Osteoblast (primary cell): Measurements from ENCODE around the gene ACSL6. TPM values are rescaled to one million over a fixed set of nuclear protein-coding genes. Genes with fewer than 3 reads are reported as not detected.

Experiments used
- DNase-seq: peaks from one replicate; pipeline ENCODE4 v3.0.0; 2011; ENCODE audit warnings: low spot score, mixed read lengths; ENCODE audit not compliant: insufficient read length; ENCODE audit errors: missing footprints
- H2AFZ ChIP-seq: 2 replicates; pipeline ENCODE4 v1.6.0; 2011; ENCODE audit warnings: mild to moderate bottlenecking, low read length
- H3K27ac ChIP-seq: 2 replicates; pipeline ENCODE4 v1.5.1; 2011; ENCODE audit warnings: mild to moderate bottlenecking, low read depth, low read length, moderate library complexity
- H3K27me3 ChIP-seq: 2 replicates; pipeline ENCODE4 v1.6.0; 2012; ENCODE audit warnings: mild to moderate bottlenecking, control low read depth, inconsistent platforms, low read length, moderate library complexity; ENCODE audit not compliant: insufficient read depth
- H3K36me3 ChIP-seq: 2 replicates; pipeline ENCODE4 v1.5.1; 2011; ENCODE audit warnings: mild to moderate bottlenecking, low read length, control low read depth, moderate library complexity; ENCODE audit not compliant: insufficient read depth
- H3K4me1 ChIP-seq: 2 replicates; pipeline ENCODE4 v1.5.1; 2011; ENCODE audit warnings: mild to moderate bottlenecking, low read length, control low read depth, moderate library complexity; ENCODE audit not compliant: insufficient read depth
- H3K4me2 ChIP-seq: 2 replicates; pipeline ENCODE4 v1.6.0; 2011; ENCODE audit warnings: mild to moderate bottlenecking, low read length; ENCODE audit not compliant: insufficient read depth
- H3K4me3 ChIP-seq: fragments of 200-600 bp; sonication (generic); 3 replicates; pipeline ENCODE4 v1.5.1; 2012; ENCODE audit warnings: mild to moderate bottlenecking, low read length, inconsistent platforms; ENCODE audit not compliant: insufficient read depth
- H3K79me2 ChIP-seq: 2 replicates; pipeline ENCODE4 v1.6.0; 2012; ENCODE audit warnings: mild to moderate bottlenecking, low read length, control low read depth, inconsistent platforms; ENCODE audit not compliant: insufficient read depth
- H3K9me3 ChIP-seq: 2 replicates; pipeline ENCODE4 v1.5.1; 2011; ENCODE audit warnings: low read depth, low read length, control low read depth
- H4K20me1 ChIP-seq: 2 replicates; pipeline ENCODE4 v1.6.0; 2012; ENCODE audit warnings: mild to moderate bottlenecking, low read length, control low read depth; ENCODE audit not compliant: insufficient read depth
- total RNA-seq: library from RNA; depleted of rRNA; stranded (reverse); fragments of >200 nt; gene quantifications from 2 replicates; pipeline ENCODE4 v1.2.3, GENCODE V29; 2012
- TF ChIP-seq, protein P1 (sequence below): IDR thresholded peaks from 2 replicates; pipeline ENCODE4 v1.5.1; 2011; ENCODE audit warnings: mild to moderate bottlenecking, low read depth, low read length, moderate library complexity; ENCODE audit errors: extremely low read depth

The ACSL6 gene
- total RNA-seq, 1 donor: not detected

- Histone ChIP-seq H3K4me1 (no peaks in the 10 kb centered on the region), H3K27me3 (no peaks in the 10 kb centered on the region), H3K9me3 (no peaks in the 10 kb centered on the region), H2AFZ (no peak overlapping the region), H3K79me2 (no peaks in the 10 kb centered on the region), H3K4me2 (no peak overlapping the region), H4K20me1 (no peaks in the 10 kb centered on the region), H3K4me3 (no peak overlapping the region), H3K27ac (no peak overlapping the region), H3K36me3 (no peaks in the 10 kb centered on the region)
- DNase-seq: no peak
- TF ChIP-seq, protein P1, sequence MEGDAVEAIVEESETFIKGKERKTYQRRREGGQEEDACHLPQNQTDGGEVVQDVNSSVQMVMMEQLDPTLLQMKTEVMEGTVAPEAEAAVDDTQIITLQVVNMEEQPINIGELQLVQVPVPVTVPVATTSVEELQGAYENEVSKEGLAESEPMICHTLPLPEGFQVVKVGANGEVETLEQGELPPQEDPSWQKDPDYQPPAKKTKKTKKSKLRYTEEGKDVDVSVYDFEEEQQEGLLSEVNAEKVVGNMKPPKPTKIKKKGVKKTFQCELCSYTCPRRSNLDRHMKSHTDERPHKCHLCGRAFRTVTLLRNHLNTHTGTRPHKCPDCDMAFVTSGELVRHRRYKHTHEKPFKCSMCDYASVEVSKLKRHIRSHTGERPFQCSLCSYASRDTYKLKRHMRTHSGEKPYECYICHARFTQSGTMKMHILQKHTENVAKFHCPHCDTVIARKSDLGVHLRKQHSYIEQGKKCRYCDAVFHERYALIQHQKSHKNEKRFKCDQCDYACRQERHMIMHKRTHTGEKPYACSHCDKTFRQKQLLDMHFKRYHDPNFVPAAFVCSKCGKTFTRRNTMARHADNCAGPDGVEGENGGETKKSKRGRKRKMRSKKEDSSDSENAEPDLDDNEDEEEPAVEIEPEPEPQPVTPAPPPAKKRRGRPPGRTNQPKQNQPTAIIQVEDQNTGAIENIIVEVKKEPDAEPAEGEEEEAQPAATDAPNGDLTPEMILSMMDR: no peak
Observed at GRCh38 chr5:131974956-131975726, 36.3 kb downstream of the ACSL6 start.

- Histone ChIP-seq H3K4me2 (no peak overlapping the region), H4K20me1 (no peaks in the 10 kb centered on the region), H3K27me3 (peaks cover 4% of the 10 kb centered on the region), H2AFZ (no peak overlapping the region), H3K9me3 (no peaks in the 10 kb centered on the region), H3K27ac (no peak overlapping the region), H3K79me2 (no peaks in the 10 kb centered on the region), H3K36me3 (no peaks in the 10 kb centered on the region), H3K4me1 (no peaks in the 10 kb centered on the region), H3K4me3 (no peak overlapping the region)
- TF ChIP-seq, protein P1: no peak
- DNase-seq: no peak
Observed at GRCh38 chr5:131974622-131974955, 36.9 kb downstream of the ACSL6 start.

DNA sequence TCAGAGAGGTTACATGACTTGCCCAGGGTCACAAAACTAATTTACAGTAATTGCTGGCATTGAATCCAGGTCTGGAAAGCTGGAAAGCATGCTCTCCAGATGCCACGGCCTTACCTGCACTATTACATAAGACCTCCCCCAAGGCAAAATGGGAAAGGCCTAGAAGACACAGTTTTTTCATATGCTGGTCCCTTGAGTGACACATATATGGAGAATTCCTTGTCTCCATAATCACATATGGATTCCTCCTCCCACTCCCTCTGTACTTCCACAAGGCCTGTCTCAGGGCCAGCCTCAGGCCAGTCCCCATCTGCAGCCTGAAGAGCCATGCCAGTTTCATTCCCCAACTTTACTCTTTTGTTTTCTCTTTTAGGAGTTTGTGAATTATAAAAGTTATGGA lies 37.4 kb downstream of the ACSL6 start:
- TF ChIP-seq, protein P1: no peak
- H3K4me2 ChIP-seq: no peak overlapping the region
- no peaks in the 10 kb centered on the region for H3K4me1 ChIP-seq
- no peak overlapping the region for H3K27ac ChIP-seq
- H3K4me3 ChIP-seq: no peak overlapping the region
- no peaks in the 10 kb centered on the region for H3K9me3 ChIP-seq
- no peaks in the 10 kb centered on the region for H4K20me1 ChIP-seq
- no peaks in the 10 kb centered on the region for H3K36me3 ChIP-seq
- no peak for DNase-seq
- H3K79me2 ChIP-seq: no peaks in the 10 kb centered on the region
- no peak overlapping the region for H2AFZ ChIP-seq
- H3K27me3 ChIP-seq: peaks cover 4% of the 10 kb centered on the region

DNA sequence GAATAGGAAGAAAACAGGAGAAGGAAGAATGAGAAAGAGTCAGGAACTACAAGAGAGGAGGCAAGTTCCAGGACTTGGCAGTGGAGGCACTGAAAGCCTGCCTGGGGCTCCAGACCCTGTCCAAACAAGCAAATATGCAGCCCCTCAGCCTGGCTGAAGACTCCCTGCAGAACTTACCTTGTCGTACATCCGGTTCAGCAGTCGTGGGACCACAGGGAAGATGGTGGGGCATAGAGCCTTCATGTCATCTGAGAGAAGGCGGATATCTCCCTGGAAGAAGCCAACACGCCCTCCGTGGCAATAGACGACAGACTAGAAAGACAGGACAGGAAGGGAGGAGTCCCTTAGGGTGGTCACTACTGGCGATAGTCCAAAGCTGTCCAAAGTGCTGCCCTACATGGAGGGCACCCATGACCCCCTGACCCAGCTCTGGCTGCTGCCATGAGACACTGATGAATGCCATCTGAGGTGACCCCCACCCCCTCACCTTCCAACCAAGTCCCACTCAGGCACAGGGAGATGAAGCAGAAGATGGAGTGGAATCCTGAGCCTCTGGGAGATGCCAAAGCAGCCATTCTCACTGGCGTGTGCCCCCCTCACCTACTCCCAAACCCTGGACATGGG lies 38.3 kb downstream of the ACSL6 start:
- H3K27me3 ChIP-seq: peaks cover 4% of the 10 kb centered on the region
- H3K4me3 ChIP-seq: no peak overlapping the region
- H4K20me1 ChIP-seq: no peaks in the 10 kb centered on the region
- TF ChIP-seq, protein P1: no peak
- no peaks in the 10 kb centered on the region for H3K4me1 ChIP-seq
- H3K36me3 ChIP-seq: no peaks in the 10 kb centered on the region
- H3K79me2 ChIP-seq: no peaks in the 10 kb centered on the region
- DNase-seq: no peak
- H3K27ac ChIP-seq: no peak overlapping the region
- H3K9me3 ChIP-seq: no peaks in the 10 kb centered on the region
- no peak overlapping the region for H3K4me2 ChIP-seq
- H2AFZ ChIP-seq: no peak overlapping the region
